Right cardiac atrium (tissue), 5 donors: Measurements from ENCODE around the gene ETDC. TPM values are rescaled to one million over a fixed set of nuclear protein-coding genes. Genes with fewer than 3 reads are reported as not detected.

ENCODE experiments used
- ATAC-seq, 2 donors: fragments of 200-7000 bp; cut with Tn5 transposase; one replicate each; pipeline versions ENCODE4 v1.8.0 to v1.9.1; 2020; ENCODE audit warnings: moderate library complexity in 2 of 2, mild to moderate bottlenecking in 1 of 2
- DNase-seq, 3 donors: peaks; one replicate each; pipeline ENCODE4 v3.0.0-alpha.2; 2020
- H3K27ac ChIP-seq: one replicate; pipeline ENCODE4 v1.5.1; 2013; ENCODE audit warnings: mild to moderate bottlenecking, low read length, control low read depth, moderate library complexity
- H3K27me3 ChIP-seq: one replicate; pipeline ENCODE4 v1.6.1; 2013; ENCODE audit not compliant: control insufficient read depth, insufficient read depth
- H3K4me1 ChIP-seq: one replicate; pipeline ENCODE4 v1.6.1; 2013; ENCODE audit warnings: low read length; ENCODE audit not compliant: control insufficient read depth, insufficient read depth
- H3K4me3 ChIP-seq: one replicate; pipeline ENCODE4 v1.5.1; 2013; ENCODE audit warnings: low read length, control low read depth
- H3K9me3 ChIP-seq: one replicate; pipeline ENCODE4 v1.6.1; 2013; ENCODE audit warnings: low read length; ENCODE audit not compliant: control insufficient read depth
- WGBS: extraction: QIAGEN DNeasy Blood & Tissue Kit; methylation state at CpG from one replicate; pipeline ENCODE4 v1.1.7; 2013; 5-methylcytosine and 5-hydroxymethylcytosine counted together
- intact Hi-C, 4 donors: fragments of 100-400 bp; cut with DNase I; formaldehyde crosslinking; loops; one replicate each; pipeline versions ENCODE4 v1.11.0 to v1.14.0; 2022 to 2023
- polyA plus RNA-seq: library from polyadenylated mRNA; stranded (reverse); fragments of 200-250 nt; gene quantifications from one replicate; pipeline ENCODE4 v1.2.3, GENCODE V29; 2013
- total RNA-seq, 4 donors: library from RNA; stranded (reverse); fragmentation: NEBNext Ultra II Directional; extraction: Animal tissue kit (Norgen Biotek cat#: 25700); gene quantifications; one replicate each; pipeline ENCODE4 v1.2.1, GENCODE V29; 2021
- donor health status: healthy with polysubstance abuse.
- donor health status: DM: no; HTN: yes; CAD: no.
- donor health status: DM: no; HTN: no; CAD: no.
- donor health status: DM: no; HTN: yes; CAD: no; lungs with severe emphysema.
- donor health status: DM: yes; HTN: yes; CAD: no.

ETDC gene
- total and polyA plus RNA-seq, 5 donors = not detected

DNA sequence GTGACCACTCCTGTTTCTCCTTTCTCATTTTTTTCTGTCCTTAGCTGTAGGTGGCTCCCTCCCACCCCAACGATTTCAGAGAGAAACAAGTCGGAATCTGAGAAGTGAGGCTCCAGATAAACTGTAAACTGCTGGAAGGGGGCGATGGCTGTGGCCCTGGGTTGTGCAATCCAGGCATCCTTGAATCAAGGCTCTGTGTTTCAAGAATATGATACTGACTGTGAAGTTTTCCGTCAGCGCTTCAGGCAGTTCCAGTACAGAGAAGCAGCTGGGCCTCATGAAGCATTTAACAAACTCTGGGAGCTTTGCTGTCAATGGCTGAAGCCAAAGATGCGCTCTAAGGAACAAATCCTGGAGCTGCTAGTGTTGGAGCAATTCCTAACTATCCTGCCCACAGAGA lies 37.7 kb downstream of the ETDC start:
- WGBS = 63% methylated on average over 6 of the region's 6 CpGs

DNA sequence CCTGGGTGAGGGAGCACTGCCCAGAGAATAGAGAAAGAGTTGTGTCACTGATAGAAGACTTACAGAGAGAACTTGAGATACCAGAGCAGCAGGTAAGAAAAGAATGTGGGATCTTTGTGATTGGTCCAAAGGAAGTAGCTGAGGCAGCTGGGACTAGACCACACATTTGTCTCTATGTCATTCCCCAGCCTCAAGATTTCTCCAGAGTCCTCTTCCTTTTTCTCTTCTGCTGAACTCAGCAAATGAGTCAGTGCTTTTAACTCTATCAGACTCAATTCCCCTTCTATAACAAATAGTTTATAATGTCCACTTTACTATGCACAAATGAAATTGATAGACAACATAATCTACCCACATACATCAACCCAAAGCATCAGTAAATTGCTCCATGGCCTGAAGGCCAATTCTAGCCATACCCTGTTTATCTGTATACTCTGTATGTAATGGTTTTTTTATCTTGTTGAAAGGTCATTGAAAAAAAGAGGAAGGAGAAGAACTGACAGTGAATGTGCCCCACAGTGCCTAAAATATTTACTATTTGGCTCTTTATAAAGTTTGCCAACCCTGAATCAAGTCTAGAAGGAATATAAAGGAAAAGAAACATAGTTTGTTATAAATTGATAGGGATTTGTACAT lies 38.2 kb downstream of the ETDC start:
- no peak overlapping the region for H3K4me3 ChIP-seq
- H3K27me3 ChIP-seq = no peaks in the 10 kb centered on the region
- intact Hi-C loops = no loop called here
- H3K4me1 ChIP-seq = no peaks in the 10 kb centered on the region
- no peak for DNase-seq
- H3K27ac ChIP-seq = peak overlapping the region; percentile 37
- H3K9me3 ChIP-seq = no peaks in the 10 kb centered on the region
- no peak for ATAC-seq

More for the DNA sequence above, 37.7 kb downstream of the ETDC start:
- peak overlapping the region; percentile 37 for H3K27ac ChIP-seq
- DNase-seq = peak; percentile 42 to 55 (median 52)
- H3K27me3 ChIP-seq = no peaks in the 10 kb centered on the region
- H3K4me1 ChIP-seq = no peaks in the 10 kb centered on the region
- no peak for ATAC-seq
- intact Hi-C loops = no loop called here
- H3K9me3 ChIP-seq = no peaks in the 10 kb centered on the region
- H3K4me3 ChIP-seq = no peak overlapping the region

DNA sequence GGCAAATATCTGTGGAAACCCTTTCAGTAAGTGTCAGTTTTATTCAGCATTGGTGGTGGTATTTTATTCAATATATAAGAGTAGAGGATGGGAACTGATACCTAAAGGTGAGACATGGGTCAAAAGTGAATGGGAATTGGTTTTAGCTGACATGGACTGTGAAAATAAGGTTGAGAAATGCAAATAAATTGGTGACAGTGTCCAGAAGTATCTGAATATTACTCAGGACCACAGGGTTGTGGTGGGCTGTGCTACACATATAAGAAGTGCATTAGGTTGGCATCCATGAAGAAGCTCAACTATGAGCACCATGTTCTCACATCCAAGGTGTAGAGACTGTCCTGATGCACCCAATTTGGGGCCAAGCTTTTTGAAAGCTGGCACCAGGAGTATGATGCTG lies 45.0 kb downstream of the ETDC start:
- ATAC-seq = no peak
- Histone ChIP-seq H3K27ac (no peak overlapping the region), H3K9me3 (no peaks in the 10 kb centered on the region), H3K4me1 (no peaks in the 10 kb centered on the region), H3K27me3 (no peaks in the 10 kb centered on the region), H3K4me3 (no peak overlapping the region)
- no peak for DNase-seq
- intact Hi-C loops = no loop called here

Other genes starting within 250 kb of the ETDC start
- 10 to 100 TPM; 11.4 to 18.9 (median 15.4) TPM for gene SMIM10L2B, start 210.8 kb upstream of the ETDC start, total RNA-seq
- 19.2 TPM for gene SMIM10L2B, start 210.8 kb upstream of the ETDC start, polyA plus RNA-seq
- gene ETDB, start 189.0 kb upstream of the ETDC start, total RNA-seq = not detected
- not detected for gene ETDB, start 189.0 kb upstream of the ETDC start, polyA plus RNA-seq
- gene CT55, start 138.1 kb upstream of the ETDC start, total RNA-seq = not detected
- gene CT55, start 138.1 kb upstream of the ETDC start, polyA plus RNA-seq = not detected
- not detected for gene ETDA, start 57.4 kb upstream of the ETDC start, total RNA-seq
- not detected for gene ETDA, start 57.4 kb upstream of the ETDC start, polyA plus RNA-seq
- 1 to 10 TPM; 5.5 to 7.3 (median 6.4) TPM for gene ZNF75D, start 34.6 kb downstream of the ETDC start, total RNA-seq
- 4.6 TPM for gene ZNF75D, start 34.6 kb downstream of the ETDC start, polyA plus RNA-seq
- 1 to 10 TPM; 5.2 to 7.0 (median 6.1) TPM for gene ZNF449, start 35.3 kb downstream of the ETDC start, total RNA-seq
- gene ZNF449, start 35.3 kb downstream of the ETDC start, polyA plus RNA-seq = 3.0 TPM
- gene SMIM10L2A, start 112.5 kb downstream of the ETDC start, total RNA-seq = 1 to 10 TPM; 3.8 to 6.3 (median 5.3) TPM
- gene SMIM10L2A, start 112.5 kb downstream of the ETDC start, polyA plus RNA-seq = 5.1 TPM
- 10 to 100 TPM in 2 of 4 donors, 1 to 10 TPM in 2; 9.3 to 11.4 (median 10.6) TPM for gene INTS6L, start 211.2 kb downstream of the ETDC start, total RNA-seq
- 6.8 TPM for gene INTS6L, start 211.2 kb downstream of the ETDC start, polyA plus RNA-seq